Vagina (tissue), 2 donors: ENCODE measurements around the gene ELAVL4. TPM values are rescaled to one million over a fixed set of nuclear protein-coding genes. Genes with fewer than 3 reads are reported as not detected.

Source experiments
- DNase-seq, 2 donors: peaks; one replicate each; pipeline ENCODE4 v3.0.0-alpha.2; 2017; ENCODE audit errors: extremely low spot score in 2 of 2
- H3K27ac ChIP-seq: fragments of 200-600 bp; sonication (generic); one replicate; pipeline ENCODE4 v1.5.1; 2019
- H3K27me3 ChIP-seq: fragments of 200-600 bp; sonication (generic); one replicate; pipeline ENCODE4 v1.5.1; 2019
- H3K36me3 ChIP-seq, 2 donors: fragments of 200-600 bp; sonication (generic); one replicate each; pipeline ENCODE4 v1.5.1; 2017 to 2019
- H3K4me1 ChIP-seq: fragments of 200-600 bp; sonication (generic); one replicate; pipeline ENCODE4 v1.5.1; 2019
- H3K4me3 ChIP-seq, 2 donors: fragments of 200-600 bp; sonication (generic); 1 replicate in 1 of 2; 2 replicates in 1 of 2; pipeline ENCODE4 v1.5.1; 2016 to 2019
- H3K9me3 ChIP-seq: fragments of 200-600 bp; sonication (generic); one replicate; pipeline ENCODE4 v1.5.1; 2019
- POLR2A ChIP-seq, 2 donors: fragments of 450-650 bp; IDR thresholded peaks; one replicate each; pipeline ENCODE4 v1.6.1; 2017; ENCODE audit warnings: antibody characterized with exemption in 2 of 2, mild to moderate bottlenecking in 2 of 2, moderate library complexity in 2 of 2
- POLR2AphosphoS5 ChIP-seq, 2 donors: sonication (generic); formaldehyde crosslinking; IDR thresholded peaks; one replicate each; pipeline ENCODE4 v1.9.0; 2017; ENCODE audit warnings: antibody characterized with exemption in 2 of 2, mild to moderate bottlenecking in 2 of 2, low read depth in 1 of 2; ENCODE audit not compliant: insufficient read depth in 1 of 2
- intact Hi-C: fragments of 100-400 bp; cut with DNase I; formaldehyde crosslinking; loops from one replicate; pipeline ENCODE4 v1.15.1; 2023
- total RNA-seq: library from RNA; depleted of rRNA; stranded (reverse); fragments of >200 nt; gene quantifications from one replicate; pipeline ENCODE4 v1.2.3, GENCODE V29; 2016
- TF ChIP-seq, protein P1 (sequence below), 3 experiments: fragments of 450-650 bp in 2 of 3; fragments of 200-600 bp in 1 of 3; sonication (generic) in 1 of 3; IDR thresholded peaks; one replicate each; pipeline ENCODE4 v1.5.1; 2017 to 2019; ENCODE audit warnings: antibody characterized with exemption in 3 of 3, mild to moderate bottlenecking in 2 of 3, moderate library complexity in 2 of 3

Gene ELAVL4
- total RNA-seq, 1 donor from 2014 or later: 2.2 TPM

GRCh38 chr1:50098591-50099021, 10.1 kb upstream of the ELAVL4 start:
- Histone ChIP-seq H3K4me3 (no peak overlapping the region), H3K9me3 (no peaks in the 10 kb centered on the region), H3K4me1 (no peaks in the 10 kb centered on the region), H3K27me3 (no peaks in the 10 kb centered on the region), H3K27ac (no peak overlapping the region), H3K36me3 (no peaks in the 10 kb centered on the region)
- intact Hi-C loops: no loop called here
- DNase-seq: no peak
- no peak for TF ChIP-seq POLR2A (IDR thresholded peaks at IDR 0.05)
- TF ChIP-seq POLR2AphosphoS5 (IDR thresholded peaks at IDR 0.05; ENCODE audit: insufficient read depth in 1 of 2, low read depth in 1 of 2): no peak
- TF ChIP-seq, protein P1, sequence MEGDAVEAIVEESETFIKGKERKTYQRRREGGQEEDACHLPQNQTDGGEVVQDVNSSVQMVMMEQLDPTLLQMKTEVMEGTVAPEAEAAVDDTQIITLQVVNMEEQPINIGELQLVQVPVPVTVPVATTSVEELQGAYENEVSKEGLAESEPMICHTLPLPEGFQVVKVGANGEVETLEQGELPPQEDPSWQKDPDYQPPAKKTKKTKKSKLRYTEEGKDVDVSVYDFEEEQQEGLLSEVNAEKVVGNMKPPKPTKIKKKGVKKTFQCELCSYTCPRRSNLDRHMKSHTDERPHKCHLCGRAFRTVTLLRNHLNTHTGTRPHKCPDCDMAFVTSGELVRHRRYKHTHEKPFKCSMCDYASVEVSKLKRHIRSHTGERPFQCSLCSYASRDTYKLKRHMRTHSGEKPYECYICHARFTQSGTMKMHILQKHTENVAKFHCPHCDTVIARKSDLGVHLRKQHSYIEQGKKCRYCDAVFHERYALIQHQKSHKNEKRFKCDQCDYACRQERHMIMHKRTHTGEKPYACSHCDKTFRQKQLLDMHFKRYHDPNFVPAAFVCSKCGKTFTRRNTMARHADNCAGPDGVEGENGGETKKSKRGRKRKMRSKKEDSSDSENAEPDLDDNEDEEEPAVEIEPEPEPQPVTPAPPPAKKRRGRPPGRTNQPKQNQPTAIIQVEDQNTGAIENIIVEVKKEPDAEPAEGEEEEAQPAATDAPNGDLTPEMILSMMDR (IDR thresholded peaks at IDR 0.05): no peak

DNA sequence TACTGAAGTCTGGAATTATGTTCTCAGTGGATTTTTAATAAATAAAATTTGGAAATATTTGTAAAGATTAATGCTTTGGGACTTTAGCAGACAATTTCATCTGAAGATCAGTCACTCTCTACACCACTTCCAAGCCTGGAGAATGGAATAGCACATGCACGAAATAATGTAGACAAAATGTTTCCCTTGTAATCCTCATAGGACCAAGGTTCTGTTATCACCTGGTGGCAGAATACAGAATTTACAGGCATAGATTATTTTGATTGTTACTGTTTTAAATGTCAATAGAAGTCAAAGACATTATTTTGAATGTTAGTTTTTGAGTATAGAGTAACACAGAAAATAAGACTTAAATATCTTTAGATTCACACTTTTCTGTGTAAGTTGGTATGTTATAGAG, 9.1 kb upstream of the ELAVL4 start:
- Histone ChIP-seq H3K27ac (no peak overlapping the region), H3K4me3 (no peak overlapping the region), H3K27me3 (no peaks in the 10 kb centered on the region), H3K4me1 (no peaks in the 10 kb centered on the region), H3K9me3 (no peaks in the 10 kb centered on the region), H3K36me3 (no peaks in the 10 kb centered on the region)
- TF ChIP-seq POLR2AphosphoS5 (IDR thresholded peaks at IDR 0.05; ENCODE audit: insufficient read depth in 1 of 2, low read depth in 1 of 2) (no peak), POLR2A (IDR thresholded peaks at IDR 0.05) (no peak)
- TF ChIP-seq, protein P1 (IDR thresholded peaks at IDR 0.05): no peak
- intact Hi-C loops: no loop called here
- no peak for DNase-seq

DNA sequence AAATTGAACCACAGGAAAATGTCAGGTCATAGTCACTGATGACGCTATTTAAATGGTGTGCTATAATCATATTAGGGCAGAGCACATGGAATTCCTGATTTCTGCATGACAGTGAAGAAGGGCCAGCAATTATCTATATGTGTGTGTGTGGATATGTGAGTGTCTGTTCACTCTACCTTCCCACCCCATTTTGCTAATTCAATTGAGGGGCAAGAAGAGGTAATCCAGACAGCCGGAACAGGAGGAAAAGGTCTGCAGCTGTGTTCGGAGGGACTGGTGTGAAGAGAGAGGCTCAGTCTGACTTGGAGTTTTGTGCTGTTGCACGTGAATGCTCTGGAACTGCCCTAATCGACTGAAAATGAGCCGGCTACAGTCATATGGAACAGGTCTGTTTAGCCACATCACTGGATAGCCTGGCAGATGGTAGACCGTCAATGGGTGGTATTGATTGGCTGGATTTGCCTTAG, 5.1 kb upstream of the ELAVL4 start:
- Histone ChIP-seq H3K36me3 (no peaks in the 10 kb centered on the region), H3K27me3 (no peaks in the 10 kb centered on the region), H3K27ac (no peak overlapping the region), H3K9me3 (no peaks in the 10 kb centered on the region), H3K4me3 (no peak overlapping the region), H3K4me1 (no peaks in the 10 kb centered on the region)
- intact Hi-C loops: no loop called here
- TF ChIP-seq, protein P1 (IDR thresholded peaks at IDR 0.05): no peak
- no peak for TF ChIP-seq POLR2AphosphoS5 (IDR thresholded peaks at IDR 0.05; ENCODE audit: insufficient read depth in 1 of 2, low read depth in 1 of 2)
- DNase-seq: no peak

DNA sequence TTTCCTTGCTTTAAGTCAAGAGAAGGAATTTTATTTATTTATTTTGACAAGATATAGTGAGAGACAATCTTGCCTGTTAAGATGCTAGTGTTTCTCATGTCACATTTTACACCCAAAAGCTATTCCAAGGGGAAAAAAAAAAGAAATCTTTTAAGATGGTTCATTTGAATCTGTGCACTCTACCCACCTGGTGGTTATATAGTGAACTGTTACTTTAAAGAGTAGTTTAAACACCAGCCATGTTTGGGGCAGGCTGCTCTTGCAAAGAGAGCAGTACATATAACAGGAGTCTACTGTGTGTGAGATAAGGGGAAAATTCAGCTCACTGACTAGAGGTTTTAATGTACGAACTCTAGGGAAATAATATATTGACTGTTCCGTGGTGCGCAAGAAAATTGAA, 3.3 kb upstream of the ELAVL4 start:
- H3K36me3 ChIP-seq: no peaks in the 10 kb centered on the region
- no peak for DNase-seq

DNA sequence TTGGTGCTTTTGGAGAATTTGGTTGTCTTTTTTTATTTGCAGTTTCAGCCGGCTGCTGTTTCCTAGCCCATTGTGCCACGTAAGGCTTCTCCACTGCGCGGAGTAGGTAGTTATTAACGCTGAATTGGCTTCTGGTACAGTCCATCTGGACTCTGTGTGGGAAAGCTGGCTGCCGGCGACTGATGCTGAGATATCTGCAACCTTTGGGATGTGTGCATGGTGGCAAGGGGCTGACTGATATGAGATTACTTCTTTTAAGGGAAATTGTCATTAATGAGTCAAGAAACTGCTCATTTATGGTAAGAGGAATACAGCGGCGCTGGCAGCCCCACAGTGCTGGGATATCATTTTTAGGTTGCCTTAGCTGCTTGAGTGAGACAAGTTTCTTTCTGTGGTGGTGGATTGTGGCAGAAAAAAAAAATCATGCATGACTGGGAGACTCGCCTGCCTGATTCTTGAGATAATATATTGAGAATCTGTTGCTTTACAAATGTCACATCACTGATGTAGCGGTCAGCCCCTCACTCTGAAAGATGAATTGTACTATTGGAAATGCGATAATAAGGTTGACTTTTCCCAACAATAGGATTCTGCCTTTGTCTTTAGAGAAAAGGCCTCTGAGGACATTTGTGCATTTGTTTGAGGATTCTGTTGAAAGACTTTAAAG, 2.5 kb upstream of the ELAVL4 start:
- TF ChIP-seq, protein P1 (IDR thresholded peaks at IDR 0.05): no peak
- no peak for TF ChIP-seq POLR2A (IDR thresholded peaks at IDR 0.05)
- no peak for TF ChIP-seq POLR2AphosphoS5 (IDR thresholded peaks at IDR 0.05; ENCODE audit: insufficient read depth in 1 of 2, low read depth in 1 of 2)
- Histone ChIP-seq H3K9me3 (no peaks in the 10 kb centered on the region), H3K4me1 (peaks cover 8% of the 10 kb centered on the region), H3K27ac (no peak overlapping the region), H3K4me3 (no peak overlapping the region), H3K27me3 (no peaks in the 10 kb centered on the region), H3K36me3 (no peaks in the 10 kb centered on the region)
- intact Hi-C loops: no loop called here
- DNase-seq: no peak

More for the DNA sequence above, 3.3 kb upstream of the ELAVL4 start:
- Histone ChIP-seq H3K4me1 (peaks cover 6% of the 10 kb centered on the region), H3K27ac (no peak overlapping the region), H3K4me3 (no peak overlapping the region), H3K27me3 (no peaks in the 10 kb centered on the region), H3K9me3 (no peaks in the 10 kb centered on the region)
- intact Hi-C loops: no loop called here
- TF ChIP-seq POLR2A (IDR thresholded peaks at IDR 0.05) (no peak), POLR2AphosphoS5 (IDR thresholded peaks at IDR 0.05; ENCODE audit: insufficient read depth in 1 of 2, low read depth in 1 of 2) (no peak)
- TF ChIP-seq, protein P1 (IDR thresholded peaks at IDR 0.05): no peak
